ENCODE data around the gene DDX21.
"Not testable (repeated sequence)": the region's sequence is repeated elsewhere in the genome, so short reads cannot be mapped to it uniquely, and the experiment has no call there.

The DDX21 gene

DNA sequence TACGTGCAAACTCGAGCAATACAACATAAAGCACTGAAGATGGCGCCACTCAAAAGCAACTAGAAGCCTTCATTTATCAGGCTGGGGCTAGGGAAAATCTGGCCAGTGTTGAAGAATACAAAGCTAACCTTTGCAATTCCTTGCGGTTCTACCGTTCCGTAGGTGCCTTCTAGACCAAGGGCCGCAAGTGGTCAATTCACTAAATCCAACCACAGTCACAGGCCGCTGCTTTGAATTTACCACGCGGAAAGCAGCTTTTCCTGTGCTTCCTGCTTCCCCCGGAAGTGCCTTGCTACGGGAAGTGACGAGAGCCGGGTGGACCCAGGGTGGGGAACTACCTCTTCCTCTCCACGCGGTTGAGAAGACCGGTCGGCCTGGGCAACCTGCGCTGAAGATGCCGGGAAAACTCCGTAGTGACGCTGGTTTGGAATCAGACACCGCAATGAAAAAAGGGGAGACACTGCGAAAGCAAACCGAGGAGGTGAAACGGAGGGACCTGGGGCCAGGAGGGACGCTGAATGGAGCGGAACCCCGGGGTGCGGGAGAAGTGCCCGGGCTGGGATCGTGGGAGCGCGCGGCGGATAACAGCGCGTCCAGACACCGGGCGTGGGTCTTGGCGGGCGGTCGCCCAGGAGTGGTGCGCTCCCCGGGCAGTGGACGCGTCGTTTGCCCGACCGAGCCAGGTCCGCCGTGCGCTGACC is at the start of gene DDX21:
DDX21 (plus strand) TSS at position 339 of the 701 bp plus-strand sequence; CDS start at position 395, 56 bp downstream.
- DNase-seq: peak; percentile 37 to 67

DNA sequence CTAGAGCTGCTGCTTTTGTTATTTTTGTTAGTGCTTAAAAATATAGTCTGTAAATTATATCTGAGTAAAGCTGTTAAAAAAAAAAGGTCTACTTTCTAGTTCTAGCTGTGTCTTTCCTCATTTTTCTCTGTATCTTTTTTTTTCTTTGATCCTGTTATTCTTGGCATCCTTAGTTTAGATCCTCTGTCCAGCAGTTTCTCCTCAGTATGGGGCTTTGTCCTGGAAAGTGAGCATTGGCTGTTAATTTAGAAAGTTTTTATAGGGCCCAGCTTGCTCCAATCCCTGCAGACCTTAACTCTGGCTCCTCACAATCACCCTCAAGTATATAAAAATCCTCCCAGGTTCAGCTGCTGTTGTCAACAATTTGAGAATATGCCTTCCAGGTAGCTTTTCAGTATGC is 31.4 kb upstream of the DDX21 start:
- DNase-seq: no peak

DNA sequence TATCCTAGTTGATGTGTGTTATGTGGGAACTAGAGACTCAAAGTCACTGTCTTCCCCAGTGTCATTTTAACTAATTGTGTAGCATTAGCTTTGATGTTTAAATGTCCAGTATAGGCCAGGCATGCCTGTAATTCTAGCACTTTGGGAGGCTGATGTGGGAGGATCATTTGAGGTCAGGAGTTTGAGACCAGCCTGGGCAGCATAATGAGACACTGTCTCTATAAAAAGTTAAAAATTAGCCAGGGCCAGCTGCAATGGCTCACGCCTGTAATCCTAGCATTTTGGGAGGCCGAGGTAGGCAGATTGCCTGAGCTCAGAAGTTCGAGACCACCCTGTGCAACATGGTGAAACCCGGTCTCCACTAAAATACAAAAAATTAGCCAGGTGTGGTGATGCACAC is 30.5 kb upstream of the DDX21 start:
- no peak for DNase-seq

DNA sequence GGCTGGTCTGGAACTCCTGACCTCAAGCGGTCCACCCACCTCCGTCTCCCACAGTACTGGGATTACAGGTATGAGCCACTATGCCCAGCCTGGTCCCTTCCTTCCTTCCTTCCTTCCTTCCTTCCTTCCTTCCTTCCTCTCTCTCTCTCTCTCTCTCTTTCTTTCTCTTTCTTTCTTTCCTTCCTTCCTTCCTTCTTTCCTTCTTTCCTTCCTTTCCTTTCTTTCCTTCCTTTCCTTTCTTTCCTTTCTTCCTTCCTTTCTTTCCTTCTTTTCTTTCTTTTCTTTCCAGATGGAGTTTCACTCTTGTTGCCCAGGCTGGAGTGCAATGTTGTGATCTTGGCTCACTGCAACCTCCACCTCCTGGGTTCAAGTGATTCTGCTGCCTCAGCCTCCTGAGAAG is 26.8 kb upstream of the DDX21 start:
- DNase-seq: not testable (repeated sequence)

DNA sequence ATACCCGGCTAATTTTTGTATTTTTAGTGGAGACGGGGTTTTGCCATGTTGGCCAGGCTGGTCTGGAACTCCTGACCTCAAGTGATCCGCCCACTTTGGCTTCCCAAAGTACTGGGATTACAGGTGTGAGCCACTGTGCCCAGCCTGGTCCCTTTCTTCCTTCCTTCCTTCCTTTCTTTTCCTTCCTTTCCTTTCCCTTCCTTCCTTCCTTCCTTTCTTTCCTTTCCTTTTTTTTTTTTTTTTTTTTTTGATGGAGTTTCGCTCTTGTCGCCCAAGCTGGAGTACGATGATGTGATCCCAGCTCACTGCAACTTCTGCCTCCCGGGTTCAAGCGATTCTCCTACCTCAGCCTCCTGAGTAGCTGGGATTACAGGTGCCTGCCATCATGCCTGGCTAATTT is 26.1 kb upstream of the DDX21 start:
- DNase-seq: not testable (repeated sequence)

DNA sequence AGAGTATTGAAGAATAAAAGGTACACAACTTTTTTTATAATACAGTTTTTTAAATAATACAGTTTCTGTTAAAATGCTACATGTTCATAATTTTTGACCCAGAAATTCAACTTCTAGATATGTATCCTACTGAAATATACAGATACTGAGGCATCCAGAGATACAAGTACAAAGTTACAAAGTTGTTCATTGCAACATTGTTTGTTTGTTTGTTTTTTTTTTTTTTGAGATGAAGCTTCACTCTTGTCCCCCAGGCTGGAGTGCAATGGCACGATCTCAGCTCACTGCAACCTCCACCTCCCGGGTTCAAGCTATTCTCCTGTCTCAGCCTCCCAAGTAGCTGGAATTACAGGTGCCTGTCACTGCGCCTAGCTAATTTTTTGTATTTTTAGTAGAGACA is 23.1 kb upstream of the DDX21 start:
- not testable (repeated sequence) for DNase-seq

DNA sequence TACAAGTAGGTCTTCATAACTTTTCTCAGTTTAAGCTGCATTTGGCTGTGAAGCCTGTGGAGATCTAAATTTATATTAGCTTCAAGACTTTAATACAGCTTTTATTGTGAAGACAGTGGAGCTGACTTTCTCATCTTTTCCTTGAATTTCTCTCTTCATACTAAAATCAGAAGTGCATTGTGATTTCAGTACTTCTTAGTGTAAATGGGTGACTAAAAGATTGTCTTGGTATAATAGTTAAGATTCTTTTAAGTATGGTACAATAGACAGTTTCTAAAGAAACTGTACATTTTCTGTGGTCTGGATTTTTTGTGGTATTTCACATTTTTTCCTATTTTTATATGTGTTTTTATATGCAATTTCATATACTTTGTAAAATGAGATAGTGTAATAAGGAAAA is 21.0 kb upstream of the DDX21 start:
- no peak for DNase-seq

DNA sequence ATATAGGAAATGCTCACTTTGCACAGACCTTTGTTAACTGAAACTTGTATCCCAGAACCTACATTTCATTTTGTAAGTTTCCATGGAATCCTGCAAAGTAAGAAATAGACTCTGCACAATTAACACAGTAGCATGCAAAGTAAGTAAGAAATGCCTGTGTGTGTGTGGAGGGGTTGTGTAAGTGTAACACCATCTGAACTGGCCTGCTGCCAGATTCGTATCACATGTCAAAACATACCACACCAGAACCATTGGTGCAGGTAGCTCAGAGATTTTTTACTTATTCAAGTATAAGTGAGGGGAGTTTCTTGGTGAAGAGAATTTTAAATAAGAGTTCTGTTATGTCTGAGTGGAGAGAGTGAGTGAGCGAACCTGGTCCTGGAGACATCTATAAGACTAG is 17.9 kb upstream of the DDX21 start:
- DNase-seq: no peak

DNA sequence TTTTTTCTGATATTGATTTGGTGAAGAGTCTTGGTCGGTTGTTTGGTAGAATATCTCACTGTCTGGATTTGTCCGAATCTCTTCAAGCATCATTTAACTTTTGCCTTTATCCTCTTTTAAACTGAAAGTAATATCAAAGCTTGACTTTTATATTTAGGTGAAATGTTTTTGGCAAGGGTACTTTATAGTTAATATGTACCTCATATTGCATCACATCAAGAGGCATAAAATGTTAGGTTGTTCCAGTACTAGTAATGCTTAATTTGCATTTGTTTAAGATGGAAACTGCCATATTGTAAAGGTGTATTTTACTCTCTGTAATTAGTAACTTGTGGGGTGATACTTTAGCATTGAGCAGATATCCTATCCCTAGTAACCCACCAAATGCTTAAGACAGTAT is 17.1 kb upstream of the DDX21 start:
- no peak for DNase-seq

DNA sequence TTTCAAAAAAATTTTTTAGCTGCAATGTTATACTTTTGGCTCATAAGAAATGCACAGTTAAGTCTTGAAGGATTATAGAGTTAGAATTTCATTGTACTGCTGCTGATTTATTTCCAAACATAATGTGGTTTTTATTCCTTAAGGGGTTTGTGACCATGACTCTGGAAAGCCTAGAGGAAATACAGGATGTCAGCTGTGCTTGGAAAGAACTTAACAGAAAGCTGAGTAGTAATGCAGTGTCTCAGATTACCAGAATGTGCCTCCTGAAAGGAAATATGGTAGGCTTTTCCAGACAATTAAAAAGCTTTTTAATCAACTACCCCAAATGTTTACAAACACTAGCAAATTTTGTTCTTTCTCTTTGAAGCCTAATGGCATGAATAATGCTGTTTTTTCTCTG is 15.1 kb upstream of the DDX21 start:
- DNase-seq: not testable (repeated sequence)

DNA sequence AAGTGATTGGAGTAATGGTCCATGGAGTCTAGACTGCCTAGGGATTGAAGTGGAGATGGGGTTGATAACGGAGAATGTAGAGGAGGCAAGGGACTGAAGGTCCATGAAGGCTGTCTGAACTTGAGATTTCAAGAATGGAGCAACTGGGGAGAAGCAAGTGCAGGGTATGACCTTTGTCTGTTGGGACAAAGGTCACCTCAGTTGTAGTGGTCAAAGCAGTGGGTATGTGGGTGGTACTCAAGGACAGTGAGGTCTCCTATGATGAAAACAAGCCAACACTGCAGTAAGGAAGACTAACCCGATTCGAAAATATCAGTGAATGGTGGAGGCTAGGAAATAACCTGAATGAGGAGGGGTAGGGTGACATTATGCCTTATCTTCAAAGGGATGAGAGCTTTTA is 5.4 kb upstream of the DDX21 start:
- no peak for DNase-seq

DNA sequence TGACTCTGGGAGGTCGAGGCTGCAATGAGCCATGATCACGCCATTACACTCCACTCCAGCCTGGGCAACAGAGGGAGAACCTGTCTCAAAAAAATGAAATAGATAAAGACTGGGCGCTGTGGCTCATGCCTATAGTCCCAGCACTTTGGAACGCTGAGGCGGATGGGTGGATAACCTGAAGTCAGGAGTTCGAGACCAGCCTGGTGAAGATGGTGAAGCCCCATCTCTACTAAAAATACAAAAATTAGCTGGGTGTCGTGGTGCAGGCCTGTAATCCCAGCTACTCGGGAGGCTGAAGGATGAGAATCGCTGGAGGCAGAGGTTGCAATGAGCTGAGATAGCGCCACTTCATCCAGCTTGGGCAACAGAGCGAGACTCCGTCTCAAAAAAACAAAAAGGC is 1.1 kb upstream of the DDX21 start:
- DNase-seq: no peak

DNA sequence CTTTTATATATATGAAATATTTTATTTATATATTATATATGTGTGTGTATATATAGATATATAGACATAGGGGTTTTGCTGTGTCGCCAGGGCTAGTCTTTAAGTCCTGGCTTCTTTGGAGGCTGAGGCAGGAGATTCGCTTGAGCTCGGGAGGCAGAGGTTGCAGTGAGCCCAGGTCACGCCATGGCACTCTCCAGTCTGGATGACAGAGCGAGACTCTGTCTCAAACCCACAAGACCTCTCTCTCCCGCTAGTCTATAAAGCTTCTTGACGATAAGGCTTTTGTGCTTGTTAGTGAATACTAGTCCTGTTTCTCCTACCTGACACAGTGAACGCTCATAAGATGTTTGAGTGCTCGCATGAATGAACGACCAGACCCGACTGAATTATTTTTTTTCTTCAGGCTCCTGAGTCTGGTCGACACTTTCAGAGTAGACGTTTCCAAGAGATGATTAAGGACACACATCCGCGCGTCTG is 577 bp upstream of the DDX21 start:
- no peak for DNase-seq

DNA sequence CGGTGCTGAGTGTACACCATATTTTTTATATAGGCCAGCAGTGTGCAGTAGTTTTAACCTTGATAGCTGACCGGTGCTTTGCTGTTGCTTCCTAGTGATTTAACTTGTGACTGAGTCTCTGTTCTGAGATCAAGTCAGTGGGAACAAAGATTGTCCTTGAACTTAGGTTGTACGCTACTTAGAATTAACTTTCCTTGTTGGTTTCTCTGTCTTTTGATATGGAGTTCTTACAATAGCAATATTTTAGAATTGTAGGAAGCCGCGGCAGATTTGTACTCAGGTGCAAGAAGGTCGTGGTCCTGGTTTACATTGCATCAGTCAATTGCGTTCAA is 1.3 kb downstream of the DDX21 start:
- DNase-seq: no peak

DNA sequence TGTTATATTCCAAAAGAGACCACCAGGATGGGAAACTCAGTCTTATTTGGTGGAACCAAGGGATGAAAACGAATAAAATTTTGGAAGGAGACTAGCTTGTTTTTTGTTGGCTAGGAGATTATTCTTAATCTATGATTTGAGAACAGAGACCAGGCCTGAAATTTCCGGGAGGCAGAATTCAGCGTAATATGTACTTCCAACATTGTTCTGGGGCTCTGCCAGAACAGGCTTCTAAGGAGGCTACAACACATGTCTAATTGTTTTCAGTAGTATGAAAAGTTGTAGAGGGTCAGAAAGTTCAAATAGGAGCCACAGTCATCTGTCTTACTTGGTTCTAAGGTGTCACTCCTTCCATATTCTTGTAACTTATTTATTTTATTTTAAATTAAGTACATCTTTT is 1.7 kb downstream of the DDX21 start:
- no peak for DNase-seq

DNA sequence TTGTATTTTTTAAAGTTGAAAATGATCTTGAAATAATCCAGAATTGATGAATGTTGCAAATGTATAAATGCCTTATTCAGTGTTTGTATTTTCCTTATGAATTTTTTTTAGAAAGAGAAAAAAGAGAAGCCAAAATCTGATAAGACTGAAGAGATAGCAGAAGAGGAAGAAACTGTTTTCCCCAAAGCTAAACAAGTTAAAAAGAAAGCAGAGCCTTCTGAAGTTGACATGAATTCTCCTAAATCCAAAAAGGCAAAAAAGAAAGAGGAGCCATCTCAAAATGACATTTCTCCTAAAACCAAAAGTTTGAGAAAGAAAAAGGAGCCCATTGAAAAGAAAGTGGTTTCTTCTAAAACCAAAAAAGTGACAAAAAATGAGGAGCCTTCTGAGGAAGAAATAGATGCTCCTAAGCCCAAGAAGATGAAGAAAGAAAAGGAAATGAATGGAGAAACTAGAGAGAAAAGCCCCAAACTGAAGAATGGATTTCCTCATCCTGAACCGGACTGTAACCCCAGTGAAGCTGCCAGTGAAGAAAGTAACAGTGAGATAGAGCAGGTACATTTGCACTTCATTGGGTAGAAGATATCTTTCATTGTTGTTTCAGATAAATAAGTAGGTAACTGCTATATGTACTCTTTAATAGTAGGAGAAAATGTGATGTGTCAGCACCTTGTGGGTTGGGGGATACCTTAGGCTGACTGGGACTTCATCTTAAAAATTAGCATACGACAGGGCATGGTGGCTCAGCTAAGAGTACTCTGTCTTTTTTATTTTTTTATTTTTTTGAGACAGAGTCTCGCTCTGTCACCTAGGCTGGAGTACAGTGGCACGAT is 3.9 kb downstream of the DDX21 start:
- DNase-seq: no peak

DNA sequence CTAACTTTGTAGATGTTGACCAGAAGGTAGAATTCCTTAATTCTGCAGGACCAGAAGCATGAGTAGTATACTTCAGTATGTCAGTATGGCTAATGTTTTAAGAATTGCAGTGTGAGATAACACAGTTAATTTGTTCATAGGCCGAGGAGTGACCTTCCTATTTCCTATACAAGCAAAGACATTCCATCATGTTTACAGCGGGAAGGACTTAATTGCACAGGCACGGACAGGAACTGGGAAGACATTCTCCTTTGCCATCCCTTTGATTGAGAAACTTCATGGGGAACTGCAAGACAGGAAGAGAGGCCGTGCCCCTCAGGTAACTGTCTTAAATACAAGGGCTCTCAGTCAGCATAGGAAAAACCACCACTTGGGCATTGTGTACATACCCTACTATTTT is 7.2 kb downstream of the DDX21 start:
- no peak for DNase-seq

DNA sequence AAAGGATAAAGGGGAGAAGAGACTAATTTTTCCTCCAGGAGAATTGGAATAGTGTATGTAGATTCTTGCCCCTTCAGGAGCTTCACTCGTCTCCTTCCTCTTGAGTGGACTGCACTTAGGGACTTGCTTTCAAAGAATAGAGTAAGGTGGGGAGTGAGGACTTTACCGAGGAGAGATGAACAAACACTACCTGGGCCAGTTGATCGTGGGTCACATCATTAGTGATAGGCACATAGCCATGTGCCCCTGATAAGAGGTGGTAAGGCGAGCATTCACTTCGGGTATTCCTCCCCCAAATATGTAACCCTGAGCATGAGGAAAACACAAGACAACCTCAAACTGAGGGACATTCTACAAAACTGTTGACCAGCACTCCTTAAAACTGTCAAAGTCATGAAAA is 18.0 kb downstream of the DDX21 start:
- no peak for DNase-seq

DNA sequence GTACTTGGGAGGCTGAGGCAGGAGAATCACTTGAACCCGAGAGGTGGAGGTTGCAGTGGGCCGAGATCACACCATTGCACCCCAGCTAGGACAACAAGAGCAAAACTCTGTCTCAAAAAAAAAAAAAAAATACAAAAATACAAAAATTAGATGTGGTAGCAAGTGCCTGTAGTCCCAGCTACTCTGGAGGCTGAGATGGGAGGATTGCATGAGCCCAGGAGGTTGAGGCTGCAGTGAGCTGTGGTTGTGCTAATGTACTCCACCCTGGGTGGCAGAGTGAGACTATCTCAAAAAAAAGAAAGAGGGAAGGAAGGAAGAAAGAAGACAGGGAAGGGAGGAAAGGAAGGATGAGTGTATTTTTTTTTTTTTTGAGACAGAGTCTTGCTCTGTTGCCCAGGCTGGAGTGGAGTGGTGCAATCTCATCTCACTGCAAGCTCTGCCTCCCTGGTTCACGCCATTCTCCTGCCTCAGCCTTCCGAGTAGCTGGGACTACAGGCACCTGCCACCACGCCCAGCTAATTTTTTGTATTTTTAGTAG is 20.0 kb downstream of the DDX21 start:
- not testable (repeated sequence) for DNase-seq

DNA sequence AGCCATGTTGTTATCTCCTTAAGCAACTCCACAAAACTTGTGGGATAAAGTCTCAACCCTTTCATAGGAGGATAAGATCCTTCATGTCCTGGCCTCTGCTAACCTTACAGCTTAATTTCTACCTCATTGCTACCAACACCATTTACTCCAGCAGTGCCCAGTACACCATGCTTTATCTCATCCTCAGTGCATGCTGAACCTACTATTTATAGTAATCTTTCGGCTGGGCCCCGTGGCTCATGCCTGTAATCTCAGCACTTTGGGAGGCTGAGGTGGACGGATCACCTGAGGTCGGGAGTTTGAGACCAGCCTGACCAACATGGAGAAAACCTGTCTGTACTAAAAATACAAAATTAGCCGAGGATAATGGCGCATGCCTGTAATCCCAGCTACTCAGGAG is 23.8 kb downstream of the DDX21 start:
- DNase-seq: not testable (repeated sequence)

DNA sequence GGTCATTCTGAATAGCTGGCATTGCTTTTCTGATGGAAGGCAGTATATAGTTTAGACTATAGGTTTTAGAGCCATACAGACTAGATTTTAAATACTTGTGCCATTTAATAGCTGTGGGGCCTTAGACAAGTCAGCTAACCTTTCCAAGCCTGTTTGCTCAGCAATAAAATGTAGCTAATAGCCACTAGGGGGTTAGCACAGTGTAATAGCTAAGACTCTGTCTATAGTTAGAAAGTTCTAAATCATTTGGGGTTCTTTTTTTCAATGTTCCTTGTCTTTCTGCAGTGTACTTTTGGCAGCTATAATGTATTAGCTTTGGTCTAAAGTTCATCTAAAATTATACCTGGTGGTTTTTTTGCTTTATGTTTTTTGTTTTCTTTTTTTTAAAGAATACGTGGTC is 25.1 kb downstream of the DDX21 start:
- no peak for DNase-seq

DNA sequence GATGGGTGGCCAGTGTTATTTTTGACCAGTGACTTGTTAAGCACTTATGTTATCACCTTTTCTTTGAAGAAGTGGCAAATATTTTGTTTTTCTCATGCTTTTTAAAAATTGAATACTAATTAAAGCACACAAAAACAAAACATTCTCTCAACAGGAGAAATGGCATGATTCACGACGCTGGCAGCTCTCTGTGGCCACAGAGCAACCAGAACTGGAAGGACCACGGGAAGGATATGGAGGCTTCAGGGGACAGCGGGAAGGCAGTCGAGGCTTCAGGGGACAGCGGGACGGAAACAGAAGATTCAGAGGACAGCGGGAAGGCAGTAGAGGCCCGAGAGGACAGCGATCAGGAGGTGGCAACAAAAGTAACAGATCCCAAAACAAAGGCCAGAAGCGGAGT is 26.4 kb downstream of the DDX21 start:
- DNase-seq: no peak

DNA sequence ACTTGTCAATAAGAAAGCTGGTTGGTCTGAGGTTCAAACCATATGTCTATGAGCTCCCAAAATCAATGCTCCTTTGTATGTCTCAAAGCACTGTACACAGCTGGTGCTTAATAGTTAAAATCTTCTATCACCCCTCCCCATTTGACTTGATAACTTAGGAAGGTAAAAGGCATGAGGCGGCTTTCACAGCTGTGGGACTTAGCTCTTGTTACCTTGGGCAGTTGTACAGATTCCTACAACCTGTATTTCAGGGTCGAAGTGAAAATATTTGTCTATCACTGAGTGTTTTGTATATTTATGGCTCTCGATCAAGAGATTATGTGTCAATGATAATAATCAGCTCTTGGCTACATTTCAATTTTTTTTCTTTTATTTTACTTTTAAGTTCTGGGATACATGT is 31.6 kb downstream of the DDX21 start:
- DNase-seq: no peak

Measured in NCI-H187 (cell line).